Stimulated activated CD8-positive, alpha-beta memory T cell treated with anti-CD3 and anti-CD28 coated beads, Interleukin-2, amount 100 ng/mL, for 48 hours (primary cell): Measurements from ENCODE around the gene UBR3.
"Not testable (repeated sequence)": the region's sequence is repeated elsewhere in the genome, so short reads cannot be mapped to it uniquely, and the experiment has no call there.

Experiments
- DNase-seq, 2 donors: peaks; one replicate each; pipeline ENCODE4 v3.0.0-alpha.2; 2020; ENCODE audit warnings: low read depth in 2 of 2

Gene UBR3

GRCh38 chr2:169945515-169945914, 118.3 kb downstream of the UBR3 start:
- no peak for DNase-seq

DNA sequence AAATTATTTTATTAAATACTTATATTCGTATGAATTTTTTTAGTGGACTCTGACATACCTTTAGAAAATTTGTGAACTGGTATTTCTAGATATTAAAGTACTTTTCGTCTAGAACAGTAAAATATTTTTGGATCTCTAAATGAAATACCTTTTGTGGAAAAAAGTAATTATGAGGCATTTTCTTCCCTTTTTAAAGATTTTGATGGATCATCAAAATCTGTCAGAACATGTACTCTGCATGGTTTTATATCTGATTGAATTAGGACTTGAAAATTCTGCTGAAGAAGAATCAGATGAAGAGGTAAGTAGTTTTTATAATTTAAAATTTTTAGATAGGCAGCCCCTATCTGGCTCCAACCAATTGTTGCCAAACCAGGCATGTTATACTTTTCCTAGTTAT, 118.8 kb downstream of the UBR3 start:
- DNase-seq, result no peak

DNA sequence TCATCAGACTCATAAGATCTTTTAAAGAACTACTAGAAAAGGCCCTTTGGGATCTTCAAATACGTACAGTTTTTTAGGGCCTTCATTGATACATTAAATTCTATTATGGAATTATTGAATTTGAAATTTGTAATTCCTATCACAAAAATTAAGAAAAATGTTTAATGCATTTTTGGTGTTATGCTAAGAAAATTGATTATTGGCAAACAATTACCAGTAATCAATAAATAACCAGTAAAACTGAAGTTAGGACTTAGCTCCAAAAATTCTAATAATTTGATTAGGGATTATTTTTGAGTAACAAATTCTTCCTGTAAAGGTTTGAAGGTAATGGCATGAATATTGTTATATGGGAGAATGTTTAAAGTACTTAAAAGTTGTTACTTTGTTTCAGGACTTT, 119.3 kb downstream of the UBR3 start:
- no peak for DNase-seq

DNA sequence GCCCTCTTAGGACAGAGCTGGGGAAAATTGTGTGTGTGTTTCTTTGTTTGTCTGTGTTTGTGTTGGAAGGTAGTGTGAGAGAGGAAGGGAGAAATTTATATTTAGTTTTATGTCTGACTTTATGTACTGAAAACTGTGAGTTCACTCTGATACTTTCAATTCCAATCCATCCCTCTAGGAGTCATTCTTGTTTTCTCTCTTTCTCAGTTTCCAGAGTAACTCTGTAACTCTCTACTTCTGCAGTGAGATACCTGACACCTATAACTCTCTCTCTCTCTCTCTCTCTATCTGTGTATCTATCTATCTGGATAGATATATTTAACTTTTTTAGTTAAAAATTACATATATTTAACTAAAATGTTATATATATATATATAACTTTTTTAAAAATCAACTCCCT, 128.7 kb downstream of the UBR3 start:
- DNase-seq, result no peak

DNA sequence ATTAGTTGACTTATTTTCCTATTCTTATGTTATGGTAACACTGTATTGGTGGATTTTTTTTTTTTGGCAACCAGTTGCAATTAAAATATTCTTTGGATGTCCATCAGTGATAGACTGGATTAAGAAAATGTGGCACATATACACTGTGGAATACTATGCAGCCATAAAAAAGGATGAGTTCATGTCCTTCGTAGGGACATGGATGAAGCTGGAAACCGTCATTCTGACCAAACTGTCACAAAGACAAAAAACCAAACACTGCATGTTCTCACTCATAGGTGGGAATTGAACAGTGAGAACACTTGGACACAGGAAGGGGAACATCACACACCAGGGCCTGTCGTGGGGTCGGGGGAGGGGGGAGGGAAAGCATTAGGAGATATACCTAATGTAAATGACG, 130.0 kb downstream of the UBR3 start:
- not testable (repeated sequence) for DNase-seq

GRCh38 chr2:169961911-169962310, 134.7 kb downstream of the UBR3 start:
- DNase-seq, result no peak

DNA sequence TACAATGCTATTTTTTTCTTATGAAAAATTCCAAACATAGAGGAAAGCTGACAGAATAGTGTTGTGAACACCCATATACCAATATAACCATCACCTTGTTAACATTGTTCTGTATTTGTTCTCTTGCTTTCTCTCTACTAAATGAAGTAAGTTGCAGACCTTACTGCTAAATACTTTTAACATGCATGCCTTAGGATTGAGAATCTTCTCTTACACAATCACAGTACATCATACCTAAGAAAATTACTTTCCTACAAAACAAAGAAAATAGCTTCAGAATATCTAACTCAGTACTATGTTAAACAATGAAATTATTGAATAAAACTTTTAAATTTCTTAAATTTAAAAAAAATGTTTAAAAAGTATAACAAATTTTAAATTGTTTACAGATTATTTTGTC, 136.5 kb downstream of the UBR3 start:
- no peak for DNase-seq

DNA sequence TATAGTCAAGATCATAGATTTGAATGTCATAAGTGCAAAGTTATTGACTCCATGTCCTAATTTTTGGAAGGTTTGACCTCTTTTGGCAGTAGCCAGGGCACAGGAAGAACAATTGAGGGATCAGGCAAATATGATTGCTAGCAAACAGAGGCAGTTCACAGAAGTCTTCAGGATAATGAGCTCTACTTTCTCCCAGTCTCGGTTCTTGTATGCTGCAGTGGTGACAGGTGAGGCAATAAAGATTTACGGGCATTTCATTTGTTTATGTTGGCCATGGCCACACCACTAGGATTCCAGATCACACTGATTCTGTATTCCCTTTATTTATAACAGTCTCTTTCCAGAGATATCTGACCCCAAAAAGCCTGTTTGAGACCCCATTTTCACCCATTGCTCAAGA, 137.5 kb downstream of the UBR3 start:
- DNase-seq, result no peak

DNA sequence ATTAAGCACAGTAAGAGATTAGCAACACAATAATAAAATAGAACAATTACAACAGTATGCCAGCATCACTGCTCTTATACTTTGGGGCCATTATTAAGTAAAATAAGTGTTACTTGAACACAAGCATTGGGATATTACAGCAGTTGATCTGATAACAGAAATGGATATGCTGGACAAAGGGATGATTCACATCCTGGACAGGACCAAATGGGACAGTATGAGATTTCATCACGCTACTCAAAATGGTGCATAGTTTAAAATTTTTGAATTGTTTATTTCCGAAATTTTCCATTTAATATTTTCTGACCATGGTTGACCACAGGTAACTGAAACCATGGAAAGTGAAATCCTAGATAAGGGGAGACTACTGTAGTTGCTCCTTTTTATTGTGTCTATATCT, 138.2 kb downstream of the UBR3 start:
- no peak for DNase-seq

- no peak for DNase-seq
Measured at GRCh38 chr2:169966454-169966853, 139.2 kb downstream of the UBR3 start.

DNA sequence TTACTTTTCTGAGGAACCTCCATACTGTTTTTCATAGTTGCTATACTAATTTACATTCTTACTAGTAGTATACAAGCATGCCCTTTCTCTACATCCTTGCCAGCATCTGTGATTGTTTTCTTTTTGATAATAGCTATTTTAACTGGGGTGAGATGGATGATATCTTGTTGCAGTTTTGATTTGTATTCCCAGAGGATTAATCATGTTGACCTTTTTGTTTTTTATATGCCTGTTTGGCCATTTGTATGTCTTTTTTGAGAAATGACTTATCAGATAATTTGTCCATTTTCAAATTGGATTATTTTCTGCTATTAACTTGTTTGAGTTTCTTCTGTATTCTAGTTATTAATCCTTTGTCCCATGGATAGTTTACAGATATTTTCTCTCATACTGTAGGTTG, 141.5 kb downstream of the UBR3 start:
- no peak for DNase-seq

GRCh38 chr2:169975221-169975620, 148.0 kb downstream of the UBR3 start:
- no peak for DNase-seq

DNA sequence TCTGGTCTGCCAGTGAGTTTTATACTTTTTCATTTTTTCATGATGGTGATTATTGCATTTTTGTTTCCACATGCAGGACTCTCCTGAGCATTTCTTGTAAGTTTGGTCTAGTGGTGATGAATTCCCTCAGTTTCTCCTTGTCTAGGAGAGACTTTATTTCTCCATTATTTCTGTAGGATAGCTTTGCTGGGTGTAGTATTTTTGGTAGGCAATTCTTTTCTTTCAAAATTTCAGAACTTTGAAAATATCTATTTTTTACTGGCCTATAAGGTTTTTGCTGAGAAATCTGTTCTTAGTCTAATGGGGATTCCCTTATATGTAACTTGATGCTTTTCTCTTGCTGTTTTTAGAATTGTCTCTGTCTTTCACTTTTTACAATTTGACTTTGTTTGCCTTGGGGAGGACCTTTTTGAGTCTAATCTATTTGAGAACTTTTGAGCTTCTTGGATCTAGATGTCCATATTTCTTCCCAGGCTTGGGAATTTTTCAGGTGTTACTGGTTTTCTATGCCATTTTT, 149.1 kb downstream of the UBR3 start:
- DNase-seq, result no peak

DNA sequence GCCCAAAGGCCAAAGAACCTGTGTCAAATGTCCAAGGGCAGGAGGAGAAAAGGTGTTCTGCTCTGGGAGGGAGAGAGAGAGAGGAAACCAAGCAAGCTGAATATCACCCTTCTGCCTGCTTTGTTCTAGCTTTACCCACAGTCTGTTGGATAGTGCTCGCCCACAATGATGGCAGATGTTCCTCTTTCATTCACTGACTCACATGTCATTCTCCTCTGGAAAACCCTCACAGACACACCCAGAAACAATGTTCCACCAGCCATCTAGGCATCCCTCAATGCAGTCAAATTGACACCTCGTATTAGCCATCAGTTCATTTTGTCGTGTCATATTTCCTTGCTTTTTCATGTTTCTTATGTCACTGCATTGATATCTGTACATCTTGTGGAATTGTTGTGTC, 150.3 kb downstream of the UBR3 start:
- DNase-seq, result no peak

DNA sequence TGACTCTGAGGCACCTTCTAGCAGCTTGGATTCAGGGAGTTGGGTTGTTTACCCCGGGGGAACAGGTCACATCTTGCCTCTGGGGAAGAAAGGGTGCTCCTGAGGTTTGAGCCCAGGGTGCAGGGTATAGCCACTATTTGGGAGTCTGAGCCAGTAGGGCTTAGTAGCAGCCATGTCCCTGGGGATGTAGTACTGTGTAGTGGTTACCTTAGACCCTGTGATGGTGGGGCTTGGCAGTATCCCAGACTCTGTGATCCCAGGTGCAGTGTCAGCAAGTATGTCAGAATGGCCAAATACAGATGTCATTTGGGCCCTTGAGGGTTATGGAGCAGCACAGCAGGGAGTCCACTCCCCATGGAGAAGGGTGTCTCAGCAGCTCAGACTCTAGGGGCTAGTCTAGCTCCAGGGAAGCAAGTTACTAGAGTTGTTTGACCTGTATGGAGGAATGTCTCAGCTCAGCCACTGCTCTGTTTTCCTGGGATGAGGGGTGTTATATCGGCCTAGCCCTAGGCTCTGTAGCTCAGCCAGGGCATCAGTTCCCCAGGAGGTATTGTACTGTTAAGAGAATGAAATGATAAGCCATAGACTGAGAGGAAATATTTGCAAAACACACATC, 151.3 kb downstream of the UBR3 start:
- no peak for DNase-seq

- DNase-seq, result no peak
Measured at GRCh38 chr2:169979025-169979424, 151.8 kb downstream of the UBR3 start.

DNA sequence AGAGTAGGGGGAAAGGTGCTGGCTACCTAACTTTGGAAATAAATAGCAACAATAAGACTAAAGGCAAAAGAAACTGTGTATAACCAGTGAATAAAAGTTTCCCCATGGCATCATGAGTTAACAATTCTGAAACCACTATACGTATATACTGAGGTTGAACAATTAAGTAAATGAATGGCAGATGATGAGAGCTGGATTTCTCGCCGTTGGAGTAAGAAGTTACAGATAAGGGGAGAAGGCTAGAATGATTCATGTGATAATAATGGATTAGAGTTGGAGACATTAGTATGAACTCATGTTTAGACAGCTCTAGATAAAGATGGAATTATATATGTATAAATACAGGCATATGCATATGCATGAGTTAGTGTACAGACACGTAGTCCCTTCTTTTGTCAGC, 152.7 kb downstream of the UBR3 start:
- no peak for DNase-seq

GRCh38 chr2:169980643-169981042, 153.4 kb downstream of the UBR3 start:
- DNase-seq, result no peak

DNA sequence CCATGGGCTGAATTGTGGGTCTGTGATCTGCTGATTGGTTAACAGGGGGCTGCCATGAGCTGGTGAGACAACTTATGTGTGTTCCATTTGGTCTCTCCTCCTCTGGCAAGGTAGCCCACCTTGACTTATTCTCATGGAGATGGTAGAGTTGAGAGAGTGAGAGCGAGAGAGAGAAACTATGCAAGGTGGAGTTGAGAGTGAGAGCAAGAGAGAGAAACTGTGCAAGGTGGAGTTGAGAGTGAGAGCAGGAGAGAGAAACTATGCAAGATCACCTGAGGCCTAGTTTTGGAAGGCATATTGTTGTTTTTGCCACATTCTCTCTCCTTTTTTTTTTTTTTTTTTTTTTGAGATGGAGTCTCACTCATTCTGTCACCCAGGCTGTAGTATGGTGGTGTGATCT, 155.7 kb downstream of the UBR3 start:
- no peak for DNase-seq

DNA sequence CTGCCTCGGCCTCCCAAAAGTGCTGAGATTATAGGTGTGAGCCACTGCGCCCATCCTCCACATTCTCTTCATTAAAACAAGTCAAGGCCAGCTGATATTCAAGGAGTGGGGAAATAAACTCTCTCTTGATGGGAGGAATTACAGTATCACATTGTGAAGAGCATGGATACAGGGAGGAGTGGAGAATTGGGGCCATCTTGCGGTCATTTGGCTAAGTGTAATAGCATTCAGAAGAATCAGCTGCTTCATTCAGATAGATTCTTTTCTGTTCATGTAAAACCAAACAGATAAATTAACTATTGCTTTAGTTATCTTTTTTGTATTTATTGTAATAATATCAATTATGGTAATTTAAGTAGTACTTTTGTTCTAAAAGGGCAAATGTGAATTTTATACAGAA, 156.3 kb downstream of the UBR3 start:
- no peak for DNase-seq

DNA sequence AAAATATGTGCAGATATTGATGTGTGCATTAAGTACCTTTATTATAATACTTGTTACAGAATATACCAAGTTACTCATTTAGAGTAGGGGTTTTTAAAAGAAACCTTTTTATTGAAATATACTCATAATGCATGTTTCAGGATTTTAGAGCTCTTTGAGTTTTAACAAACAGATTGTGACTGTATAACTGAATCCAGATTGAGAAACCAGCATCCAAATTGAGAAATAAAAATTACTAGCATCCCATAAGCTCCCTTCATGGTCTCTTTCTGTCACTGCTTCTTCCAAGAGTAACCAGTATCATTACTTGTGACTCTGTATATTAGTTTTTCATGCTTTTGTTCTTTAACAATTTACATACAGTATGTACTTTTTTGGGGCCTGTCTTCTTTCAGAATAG, 156.9 kb downstream of the UBR3 start:
- no peak for DNase-seq

DNA sequence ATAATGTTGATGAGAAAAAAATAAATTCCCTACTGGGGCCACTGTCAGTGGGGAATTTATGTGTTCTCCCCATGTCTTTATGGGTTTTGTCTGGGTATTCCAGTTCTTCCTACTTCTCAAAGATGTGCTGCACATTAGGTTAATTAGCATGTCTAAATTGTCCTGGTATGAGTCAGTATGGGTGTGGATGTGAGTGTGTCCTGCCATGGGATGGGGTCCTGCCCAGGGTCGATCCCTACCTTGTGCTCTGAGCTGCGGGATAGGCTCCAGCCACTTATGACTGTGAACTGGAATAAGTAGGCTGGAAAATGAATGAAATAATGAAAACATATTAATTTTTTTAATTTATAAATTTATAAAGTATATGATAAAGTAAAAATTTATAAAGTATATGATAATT, 167.5 kb downstream of the UBR3 start:
- no peak for DNase-seq

GRCh38 chr2:169997140-169997887, 170.1 kb downstream of the UBR3 start:
- no peak for DNase-seq

DNA sequence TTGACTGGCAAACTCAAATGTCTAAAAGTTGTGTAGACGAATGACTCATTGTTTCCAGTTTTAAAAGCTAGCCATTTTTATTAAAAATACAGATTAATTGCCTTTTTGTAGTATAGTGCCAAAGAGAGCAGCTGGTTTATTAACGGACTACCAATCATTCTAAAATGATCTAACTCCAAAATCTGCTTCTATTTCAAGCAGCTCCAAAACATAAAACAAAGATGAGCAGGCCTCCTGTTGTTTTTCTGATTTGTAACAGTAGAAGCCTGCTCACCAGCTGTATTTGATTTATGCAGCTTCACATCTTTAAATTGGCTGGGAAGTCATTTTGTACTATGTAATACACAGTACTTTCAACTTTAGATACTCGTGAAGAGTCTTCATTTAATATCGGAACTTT, 171.8 kb downstream of the UBR3 start:
- no peak for DNase-seq
